GM21825 (cell line): ENCODE data around the gene KPNA2.
"Not testable (repeated sequence)": the region's sequence is repeated elsewhere in the genome, so short reads cannot be mapped to it uniquely, and the experiment has no call there.

ENCODE experiments used
- ATAC-seq: cut with Tn5 transposase; IDR thresholded peaks from one replicate; pipeline ENCODE4 v1.9.1; 2021; ENCODE audit warnings: mild to moderate bottlenecking, moderate library complexity; ENCODE audit not compliant: unreplicated experiment

KPNA2 gene

DNA sequence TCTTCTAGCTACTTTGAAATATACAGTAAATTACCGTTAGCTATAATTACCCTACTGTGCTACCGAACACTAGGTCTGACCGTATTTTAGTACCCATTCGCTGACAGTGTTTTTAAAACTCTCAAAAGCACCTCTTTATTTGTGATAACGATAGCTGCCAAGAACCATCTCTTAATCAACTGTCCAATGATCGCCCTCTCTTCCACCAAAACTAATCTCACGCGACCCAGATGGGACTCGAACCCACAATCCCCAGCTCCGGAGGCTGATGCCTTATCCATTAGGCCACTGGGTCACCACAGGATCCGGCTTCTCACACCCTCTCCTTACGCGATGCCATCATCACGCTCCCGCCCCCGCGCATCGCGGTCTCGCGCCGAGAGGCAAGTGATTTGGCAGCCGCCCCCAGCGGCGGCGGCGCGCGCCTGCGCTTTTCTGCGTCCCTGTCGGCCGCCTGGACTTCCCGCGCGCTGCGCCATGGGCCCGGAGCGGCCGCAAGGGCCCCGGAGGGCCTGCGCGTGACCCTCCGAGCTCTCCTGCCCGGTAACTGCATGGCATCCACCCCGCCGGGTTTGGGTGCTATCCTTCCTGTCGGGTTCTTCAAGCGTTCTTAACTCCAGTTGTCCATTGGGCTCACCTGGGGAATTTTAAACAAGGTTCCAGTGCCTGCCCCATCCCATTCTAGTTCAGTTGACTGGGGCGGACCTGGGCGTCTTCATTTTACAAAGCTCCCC, 15.7 kb upstream of the KPNA2 start:
- peak; percentile 90 for ATAC-seq

DNA sequence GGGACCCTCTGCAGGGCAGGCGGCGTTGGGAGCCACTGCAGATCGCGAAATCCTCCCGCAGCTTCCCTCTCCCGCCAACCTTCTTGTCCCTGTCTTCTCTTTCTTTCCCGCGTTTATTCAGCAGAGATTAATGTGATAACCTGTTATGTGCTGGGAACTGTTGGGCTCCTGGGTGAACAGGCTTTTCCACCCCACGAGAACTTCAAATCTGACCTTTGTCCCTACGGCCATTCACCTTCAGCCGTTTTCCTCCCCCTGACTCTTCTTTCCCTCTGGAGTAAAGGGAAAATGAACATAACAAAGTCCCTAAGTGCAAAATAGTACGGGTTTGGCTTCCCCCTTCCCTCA, 15.2 kb upstream of the KPNA2 start:
- peak; percentile 5 for ATAC-seq

DNA sequence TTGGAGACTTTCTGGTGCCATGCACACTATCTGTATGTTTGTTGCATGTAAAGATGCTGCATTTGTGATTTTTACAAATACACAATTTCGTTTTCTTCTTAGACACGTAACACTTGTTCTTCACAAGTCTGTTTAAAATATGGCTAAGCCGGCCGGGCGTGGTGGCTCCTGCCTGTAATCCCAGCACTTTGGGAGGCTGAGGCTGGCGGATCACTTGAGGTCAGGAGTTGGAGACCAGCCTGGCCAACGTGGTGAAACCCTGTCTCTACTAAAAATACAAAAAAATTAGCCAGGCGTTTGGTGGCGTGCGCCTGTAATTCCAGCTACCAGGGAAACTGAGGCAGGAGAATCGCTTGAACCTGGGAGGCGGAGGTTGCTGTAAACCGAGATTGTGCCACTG, 14.7 kb upstream of the KPNA2 start:
- not testable (repeated sequence) for ATAC-seq

DNA sequence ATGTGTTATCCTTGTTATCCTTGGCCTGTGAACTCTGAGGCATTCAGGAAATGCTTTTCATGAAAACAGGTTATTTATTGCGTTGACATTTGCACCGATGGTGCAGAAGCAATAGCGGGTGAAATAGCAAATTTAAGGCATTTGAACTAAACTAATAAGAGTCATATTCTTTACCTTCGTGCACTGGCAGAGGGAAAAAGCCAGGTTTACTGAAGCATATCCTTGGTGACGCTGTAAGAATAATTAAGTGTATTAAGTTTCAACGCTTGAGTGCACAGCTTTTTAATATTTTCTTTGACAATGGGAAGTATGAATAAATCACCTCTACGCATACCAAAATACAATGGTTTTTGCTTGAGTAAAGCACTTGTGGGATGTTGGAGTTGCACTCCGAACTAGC, 13.6 kb upstream of the KPNA2 start:
- ATAC-seq = no peak

DNA sequence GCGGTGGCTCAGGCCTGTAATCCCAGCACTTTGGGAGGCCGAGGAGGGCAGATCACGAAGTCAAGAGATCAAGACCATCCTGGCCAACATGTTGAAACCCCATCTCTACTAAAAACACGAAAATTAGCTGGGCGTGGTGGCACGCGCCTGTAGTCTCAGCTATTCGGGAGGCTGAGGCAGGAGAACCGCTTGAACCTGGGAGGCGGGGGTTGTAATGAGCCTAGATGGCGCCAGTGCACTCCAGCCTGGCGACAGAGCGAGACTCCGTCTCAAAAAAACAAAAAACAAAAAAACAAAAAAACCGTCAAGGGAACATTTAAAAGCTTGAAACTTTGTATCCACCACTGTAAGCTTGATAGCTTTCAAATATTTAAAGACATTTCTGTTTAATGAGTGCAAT, 13.0 kb upstream of the KPNA2 start:
- not testable (repeated sequence) for ATAC-seq

DNA sequence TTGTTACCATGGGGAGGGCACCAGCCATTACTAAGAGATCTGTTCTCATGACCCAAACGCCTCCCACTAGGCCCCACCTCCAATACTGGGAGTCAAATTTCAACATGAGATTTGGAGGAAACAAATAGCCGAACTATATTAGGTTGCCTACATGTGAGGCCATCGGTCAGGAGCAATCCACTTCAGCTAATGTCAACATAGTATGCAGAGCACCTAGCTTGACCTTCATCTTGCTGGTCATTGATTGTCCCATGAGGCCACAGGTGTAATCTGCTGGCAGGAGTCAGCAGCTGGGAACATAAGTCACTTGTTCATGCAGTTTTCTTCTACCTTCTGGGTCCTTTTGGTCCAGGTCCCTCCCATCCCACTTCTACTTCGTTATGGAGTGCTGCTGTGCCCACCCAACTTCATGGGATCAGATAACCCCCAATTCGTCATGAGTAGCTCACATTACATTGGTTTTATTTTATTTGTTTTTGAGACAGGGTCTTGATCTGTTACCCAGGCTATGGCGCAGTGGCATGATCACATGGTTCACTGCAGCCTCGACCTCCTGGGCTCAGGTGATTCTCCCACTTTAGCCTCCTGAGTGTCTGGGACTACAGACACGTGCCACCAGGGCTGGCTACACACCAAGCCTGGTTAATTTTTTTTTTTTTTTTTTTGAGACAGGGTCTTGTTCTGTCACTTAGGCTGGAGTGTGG, 5.9 kb upstream of the KPNA2 start:
- ATAC-seq = no peak

DNA sequence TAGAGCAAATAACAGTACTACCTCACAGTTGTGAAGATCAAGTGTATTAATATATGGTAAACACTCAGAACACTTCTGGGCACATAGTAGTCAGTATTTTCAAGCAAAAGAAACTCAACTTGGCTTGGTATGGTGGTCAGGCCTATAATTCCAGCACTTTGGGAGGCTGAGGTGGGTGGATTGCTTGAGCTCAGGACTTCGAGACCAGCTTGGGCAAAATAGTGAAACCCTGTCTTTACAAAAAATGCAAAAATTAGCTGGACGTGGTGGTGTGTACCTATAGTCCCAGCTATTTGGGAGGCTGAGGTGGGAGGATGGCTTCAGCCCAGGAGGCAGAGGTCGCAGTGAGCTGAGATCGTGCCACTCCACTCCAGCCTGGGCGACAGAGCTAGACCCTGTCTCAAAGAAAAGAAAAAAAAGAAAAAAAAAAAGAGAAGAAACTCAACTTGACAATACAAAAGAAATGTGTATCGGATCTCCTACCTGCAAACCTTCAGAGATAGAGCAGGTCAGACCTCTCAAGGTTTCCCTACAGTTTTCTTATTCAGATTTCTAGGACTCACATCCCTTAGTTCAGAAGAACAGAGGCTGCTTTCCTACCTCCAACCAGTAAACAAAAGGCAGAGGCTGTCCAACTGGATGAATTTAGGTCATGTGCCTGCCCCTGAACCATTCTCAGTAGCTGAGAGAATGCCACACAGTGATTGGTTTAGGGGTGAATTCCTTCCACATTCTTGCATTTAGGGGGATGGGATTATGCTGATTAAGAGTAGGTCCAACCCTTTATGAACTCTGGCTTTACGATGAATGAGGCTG, 1.7 kb upstream of the KPNA2 start:
- no peak for ATAC-seq

DNA sequence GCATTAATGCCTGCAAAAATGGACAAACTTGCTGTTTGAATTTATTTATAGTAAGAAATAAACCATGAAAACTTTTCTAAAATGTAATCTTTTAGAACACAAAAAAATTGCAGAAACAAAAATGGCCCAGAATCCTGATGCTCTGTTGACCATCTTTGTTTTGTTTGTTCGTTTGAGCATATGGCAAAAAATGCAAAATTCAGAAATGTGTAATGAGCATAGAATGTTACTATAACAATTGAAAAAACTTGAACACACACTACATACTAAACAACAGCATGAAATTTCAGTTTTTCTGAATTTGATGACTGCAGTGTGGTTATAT, 1.1 kb upstream of the KPNA2 start:
- ATAC-seq = no peak

DNA sequence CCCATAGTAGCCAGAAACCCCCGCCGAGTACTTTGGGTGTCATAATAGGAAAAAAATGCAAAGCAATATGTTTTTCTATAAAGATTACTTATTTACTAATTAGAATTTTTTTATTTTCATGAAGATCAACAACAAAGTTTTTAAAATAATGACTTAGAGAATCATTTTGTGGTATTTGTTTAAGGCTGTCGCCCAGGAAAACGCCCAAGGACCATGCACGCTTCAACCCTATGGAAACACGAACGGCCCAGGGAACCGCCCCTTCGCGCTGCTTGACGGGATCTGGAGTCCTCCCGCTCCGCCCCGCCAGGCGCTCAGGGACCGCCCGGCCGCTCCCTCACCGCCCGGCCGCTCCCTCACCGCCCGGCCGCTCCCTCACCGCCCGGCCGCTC, 408 bp upstream of the KPNA2 start:
- peak; percentile 88 for ATAC-seq

DNA sequence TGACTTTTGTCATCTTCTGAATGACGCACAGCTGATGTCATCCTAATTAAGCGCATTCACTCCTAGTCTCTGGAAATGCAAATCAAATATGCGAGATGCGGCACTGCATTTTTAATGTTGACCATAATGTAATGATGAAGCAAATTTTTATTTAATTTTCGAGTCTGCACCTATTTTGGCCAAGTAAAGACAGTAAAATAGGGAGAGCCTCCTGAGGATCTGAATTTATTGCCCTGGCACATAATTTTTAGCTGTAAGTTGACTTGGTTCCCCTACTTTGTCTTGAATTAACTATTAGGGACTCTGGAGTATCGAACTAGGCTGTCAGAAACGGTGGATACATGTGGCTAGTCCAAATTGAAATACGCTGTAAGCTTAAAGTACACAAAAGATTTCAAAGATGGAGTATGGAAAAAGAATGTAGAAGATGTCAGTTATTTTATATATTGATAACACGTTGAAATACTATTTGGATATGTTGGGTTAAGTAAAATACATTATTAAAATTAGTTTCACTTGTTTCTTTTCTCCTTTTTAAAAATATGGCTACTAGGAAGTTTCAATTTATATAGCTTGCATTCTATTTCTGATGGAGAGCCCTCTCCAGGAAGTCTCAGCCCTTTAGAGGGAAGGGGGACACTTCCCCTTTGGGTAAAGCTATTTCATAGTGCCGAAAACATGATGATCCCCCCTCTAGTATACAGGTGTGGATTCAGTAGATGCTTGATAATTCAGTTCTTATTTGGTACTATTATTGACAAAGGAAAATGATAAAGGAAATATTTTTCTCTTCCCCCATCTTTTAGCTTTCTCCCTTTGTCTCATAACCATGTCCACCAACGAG, 991 bp downstream of the KPNA2 start:
- no peak for ATAC-seq

DNA sequence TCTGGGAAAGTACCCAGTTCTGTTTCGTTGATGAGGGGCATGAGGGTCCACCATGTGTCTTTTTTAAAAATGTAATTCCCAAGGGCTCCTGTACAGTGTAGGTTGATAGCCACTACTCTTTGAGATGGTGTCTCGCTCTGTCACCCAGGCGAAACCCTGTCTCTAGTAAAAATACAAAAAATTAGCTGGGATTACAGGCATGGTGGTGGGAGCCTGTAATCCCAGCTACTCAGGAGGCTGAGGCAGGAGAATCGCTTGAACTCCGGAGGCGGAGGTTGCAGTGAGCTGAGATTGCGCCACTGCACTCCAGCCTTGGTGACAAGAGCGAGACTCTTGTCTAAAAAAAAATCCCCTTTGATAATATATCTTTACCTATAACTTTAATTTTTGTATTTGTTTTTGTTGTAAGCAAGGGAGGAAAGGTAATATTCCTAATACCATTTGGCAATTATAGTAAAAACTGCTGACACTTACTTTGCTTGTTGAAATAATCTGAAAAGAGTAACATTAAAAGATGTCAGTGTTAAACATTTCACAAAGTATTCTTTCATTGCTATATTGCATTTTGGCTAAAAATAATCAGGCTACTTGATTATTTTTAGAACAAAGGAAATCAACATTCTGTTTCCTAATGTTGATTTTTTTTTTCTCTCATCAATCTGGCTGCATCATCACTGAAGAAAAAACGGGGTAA, 11.8 kb downstream of the KPNA2 start:
- ATAC-seq = no peak

DNA sequence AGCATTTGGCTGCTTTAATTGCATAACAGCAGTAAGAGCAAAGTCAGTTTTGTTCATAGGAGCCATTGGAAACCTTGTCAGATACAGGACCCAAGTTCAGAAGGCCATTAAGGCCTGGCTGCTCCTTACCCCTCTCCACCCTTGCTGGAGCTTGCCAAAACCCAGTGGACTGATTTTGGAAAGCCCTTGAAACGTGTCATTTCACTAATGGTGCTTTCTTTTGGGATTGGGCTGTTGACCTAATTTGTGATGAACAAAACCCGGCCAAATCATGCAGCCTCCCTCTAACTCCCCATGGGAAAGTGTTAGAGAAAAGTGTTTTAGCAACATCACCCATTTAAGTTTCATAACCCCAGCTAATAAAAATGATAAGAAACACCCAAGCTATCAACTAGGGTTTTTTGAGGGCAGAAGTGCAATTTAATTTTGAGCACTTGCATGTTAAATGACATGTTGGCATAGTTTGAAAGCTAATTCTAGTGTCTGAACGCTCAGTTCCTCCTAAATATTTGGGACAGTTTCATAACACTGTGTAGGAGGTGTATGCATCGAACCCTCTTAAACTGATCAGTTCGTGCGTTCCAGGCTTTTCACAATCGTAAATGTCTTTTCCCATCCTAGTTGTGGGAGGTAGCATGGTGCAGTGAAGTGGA, 12.5 kb downstream of the KPNA2 start:
- not testable (repeated sequence) for ATAC-seq

DNA sequence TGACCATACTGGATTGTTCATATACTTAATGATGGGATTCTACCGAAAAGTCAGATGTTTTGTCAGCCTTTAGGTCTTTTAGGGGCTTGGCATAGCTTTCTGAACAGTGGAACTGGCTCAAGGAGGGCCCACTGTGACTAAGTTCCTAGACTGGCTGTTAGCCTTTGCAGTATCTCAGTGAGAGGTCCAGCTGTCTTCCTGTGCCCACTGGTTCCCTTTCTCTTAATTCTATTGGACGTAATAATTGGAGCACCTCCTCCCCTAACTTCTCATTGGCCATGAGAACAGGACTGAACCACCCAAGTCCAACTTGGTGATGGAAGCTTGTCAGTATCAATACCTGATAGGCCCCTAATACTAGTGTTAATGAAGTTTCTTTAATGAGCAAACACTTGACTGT, 13.5 kb downstream of the KPNA2 start:
- no peak for ATAC-seq

DNA sequence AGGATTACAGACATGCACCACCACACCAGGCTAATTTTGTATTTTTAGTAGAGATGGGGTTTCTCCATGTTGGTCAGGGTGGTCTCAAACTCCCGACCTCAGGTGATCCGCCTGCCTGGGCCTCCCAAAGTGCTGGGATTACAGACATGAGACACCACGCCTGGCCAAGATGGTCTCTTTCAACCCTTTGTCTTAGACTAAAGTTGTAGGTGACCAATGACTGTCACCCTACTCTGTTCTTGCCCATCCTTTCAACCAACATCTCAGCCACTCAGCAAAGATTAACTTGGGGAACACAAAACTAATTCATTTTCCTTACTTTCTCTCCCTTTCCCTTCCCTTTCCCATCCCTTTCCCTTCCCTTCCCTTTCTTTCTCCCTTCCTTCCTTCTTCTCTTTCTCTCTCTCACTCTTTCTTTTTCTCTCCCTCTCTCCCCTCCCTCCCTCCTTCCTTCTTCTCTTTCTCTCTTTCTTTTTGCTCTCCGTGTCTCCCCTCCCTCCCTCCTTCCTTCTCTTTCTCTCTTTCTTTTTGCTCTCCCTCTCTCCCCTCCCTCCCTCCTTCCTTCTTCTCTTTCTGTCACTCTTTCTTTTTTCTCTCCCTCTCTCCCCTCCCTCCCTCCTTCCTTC, 14.4 kb downstream of the KPNA2 start:
- ATAC-seq = not testable (repeated sequence)

DNA sequence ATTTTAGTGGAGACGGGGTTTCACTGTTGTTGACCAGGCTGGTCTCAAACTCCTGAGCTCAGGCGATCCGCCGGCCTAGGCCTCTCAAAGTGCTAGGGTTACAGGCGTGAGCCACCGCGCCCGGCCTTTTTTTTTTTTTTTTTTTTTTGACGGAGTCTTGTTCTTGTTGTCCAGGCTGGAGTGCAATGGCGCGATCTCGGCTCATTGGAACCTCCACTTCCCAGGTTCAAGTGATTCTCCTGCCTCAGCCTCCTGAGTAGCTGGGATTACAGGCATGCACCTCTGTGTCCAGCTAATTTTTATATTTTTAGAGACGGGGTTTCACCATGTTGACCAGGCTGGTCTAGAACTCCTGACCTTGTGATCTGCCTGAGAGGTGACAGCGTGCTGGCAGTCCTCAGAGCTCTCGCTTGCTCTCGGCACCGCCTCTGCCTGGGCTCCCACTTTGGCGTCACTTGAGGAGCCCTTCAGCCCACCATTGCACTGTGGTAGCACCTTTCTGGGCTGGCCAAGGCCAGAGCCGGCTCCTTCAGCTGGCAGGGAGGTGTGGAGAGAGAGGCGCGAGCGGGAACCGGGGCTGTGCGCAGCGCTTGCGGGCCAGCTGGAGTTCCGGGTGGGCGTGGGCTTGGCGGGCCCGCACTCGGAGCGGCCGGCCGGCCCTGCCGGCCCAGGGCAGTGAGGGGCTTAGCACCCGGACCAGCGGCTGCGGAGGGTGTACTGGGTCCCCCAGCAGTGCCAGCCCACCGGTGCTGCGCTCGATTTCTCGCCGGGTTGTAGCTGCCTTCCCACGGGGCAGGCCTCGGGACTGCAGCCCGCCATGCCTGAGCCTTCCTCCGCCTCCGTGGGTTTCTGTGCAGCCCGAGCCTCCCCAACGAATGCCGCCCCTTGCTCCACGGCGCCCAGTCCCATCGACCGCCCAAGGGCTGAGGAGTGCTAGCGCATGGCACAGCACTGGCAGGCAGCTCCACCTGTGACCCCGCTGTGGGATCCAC, 16.1 kb downstream of the KPNA2 start:
- not testable (repeated sequence) for ATAC-seq

DNA sequence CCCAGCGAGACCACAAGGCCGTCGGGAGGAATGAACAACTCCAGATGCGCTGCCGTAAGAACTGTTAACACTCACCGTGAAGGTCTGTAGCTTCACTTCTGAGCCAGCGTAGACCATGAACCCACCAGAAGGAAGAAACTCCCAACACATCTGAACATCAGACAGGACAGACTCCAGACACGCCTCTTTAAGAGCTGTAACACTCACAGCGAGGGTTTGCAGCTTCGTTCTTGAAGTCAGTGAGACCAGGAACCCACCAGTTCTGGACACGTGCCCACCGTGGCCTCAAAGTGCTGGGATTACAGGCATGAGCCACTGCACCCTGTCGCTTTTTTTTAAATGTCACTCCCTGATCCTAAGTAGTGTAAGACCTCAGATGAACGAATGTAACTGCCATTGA, 17.3 kb downstream of the KPNA2 start:
- no peak for ATAC-seq

DNA sequence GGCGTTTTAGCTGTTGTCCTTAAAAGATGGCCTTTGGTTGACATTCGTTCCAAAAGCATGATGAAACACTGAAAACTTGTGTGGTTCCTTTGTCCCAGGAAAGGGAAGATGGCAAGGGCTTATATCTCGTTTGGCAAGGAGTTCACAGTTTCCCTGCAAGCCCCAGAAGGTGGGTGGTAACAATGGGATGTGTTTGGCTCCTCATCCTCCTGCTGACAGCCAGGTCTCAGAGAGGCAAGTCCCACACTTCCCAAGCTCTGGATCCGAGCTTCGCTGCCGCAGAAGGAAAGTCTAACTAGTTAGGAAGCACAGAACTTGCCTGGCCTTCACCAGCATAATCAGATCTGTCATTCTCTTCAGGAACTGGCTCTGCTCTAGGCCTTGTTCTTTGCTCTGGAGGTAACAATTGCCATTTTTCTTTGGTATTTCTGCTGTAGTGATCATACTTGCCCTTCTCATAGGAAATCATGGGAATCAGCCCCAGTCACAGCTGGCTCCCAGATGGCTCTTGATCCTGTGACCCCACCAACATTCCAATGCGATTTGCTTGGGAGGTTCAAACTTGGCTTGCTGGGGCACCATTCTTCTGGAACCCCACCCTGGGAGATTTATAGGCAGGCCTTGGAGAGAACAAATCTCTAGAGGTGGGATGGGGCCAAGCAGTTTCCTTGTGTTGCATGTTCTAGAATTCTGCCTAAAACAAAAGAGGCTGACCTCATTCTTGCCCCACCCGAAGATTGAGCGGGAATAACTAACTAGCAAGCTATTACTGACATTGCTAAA, 17.9 kb downstream of the KPNA2 start:
- ATAC-seq = no peak
